Spleen (tissue), 11 donors: ENCODE results near the gene KCP. TPM values are rescaled to one million over a fixed set of nuclear protein-coding genes. Genes with fewer than 3 reads are reported as not detected.

Source experiments
- DNase-seq: peaks from one replicate; pipeline ENCODE4 v3.0.0-alpha.2; 2020
- H3K27ac ChIP-seq, 8 donors: fragments of 200-600 bp; sonication (generic) in 7 of 8; 1 replicate in 4 of 8; 2 replicates in 4 of 8; pipeline versions ENCODE4 v1.5.0 to v1.8.0; 2016 to 2021; ENCODE audit warnings: inconsistent platforms in 4 of 8, mild to moderate bottlenecking in 4 of 8, moderate library complexity in 1 of 8
- H3K27me3 ChIP-seq, 7 donors: fragments of 200-600 bp; sonication (generic) in 6 of 7; replicated peaks in 1 of 7; 1 replicate in 4 of 7; 2 replicates in 3 of 7; pipeline versions ENCODE4 v1.5.0 to v1.8.0; 2016 to 2021; ENCODE audit warnings: inconsistent platforms in 3 of 7, mild to moderate bottlenecking in 1 of 7
- H3K36me3 ChIP-seq, 6 donors: fragments of 200-600 bp; sonication (generic) in 5 of 6; 1 replicate in 4 of 6; 2 replicates in 2 of 6; pipeline versions ENCODE4 v1.5.0 to v1.8.0; 2016 to 2021; ENCODE audit warnings: inconsistent platforms in 2 of 6
- H3K4me1 ChIP-seq, 6 donors: fragments of 200-600 bp; sonication (generic) in 5 of 6; 1 replicate in 3 of 6; 2 replicates in 3 of 6; pipeline versions ENCODE4 v1.5.0 to v1.8.0; 2016 to 2021; ENCODE audit warnings: inconsistent platforms in 3 of 6
- H3K4me3 ChIP-seq, 8 donors: fragments of 200-600 bp; sonication (generic) in 7 of 8; 1 replicate in 4 of 8; 2 replicates in 4 of 8; pipeline versions ENCODE4 v1.5.0 to v1.8.0; 2016 to 2021; ENCODE audit warnings: inconsistent platforms in 4 of 8, mild to moderate bottlenecking in 4 of 8, moderate library complexity in 2 of 8
- H3K9me3 ChIP-seq, 8 donors: fragments of 200-600 bp; sonication (generic) in 7 of 8; 1 replicate in 4 of 8; 2 replicates in 4 of 8; pipeline versions ENCODE4 v1.5.0 to v1.8.0; 2016 to 2021; ENCODE audit warnings: inconsistent platforms in 4 of 8
- POLR2A ChIP-seq, 3 donors: fragments of 450-650 bp; IDR thresholded peaks; one replicate each; pipeline ENCODE4 v1.5.1; 2017; ENCODE audit warnings: antibody characterized with exemption in 3 of 3, mild to moderate bottlenecking in 1 of 3
- POLR2AphosphoS5 ChIP-seq, 3 donors: sonication (generic); formaldehyde crosslinking; IDR thresholded peaks; one replicate each; pipeline ENCODE4 v1.5.1; 2017; ENCODE audit warnings: antibody characterized with exemption in 3 of 3
- WGBS, 5 donors: extraction: QIAGEN DNeasy Blood & Tissue Kit in 3 of 5; methylation state at CpG; one replicate each; pipeline versions ENCODE4 v1.1.5 to v1.1.7; 2013 to 2018; 5-methylcytosine and 5-hydroxymethylcytosine counted together
- intact Hi-C: fragments of 100-400 bp; cut with DNase I; formaldehyde crosslinking; loops from one replicate; pipeline ENCODE4 v1.15.0; 2023; ENCODE audit warnings: low total_unique reads
- polyA plus RNA-seq, 3 donors: library from polyadenylated mRNA; stranded (reverse); fragments of 200-250 nt; gene quantifications; one replicate each; pipeline ENCODE4 v1.2.1, GENCODE V29; 2013
- total RNA-seq, 7 donors: library from RNA; depleted of rRNA in 3 of 7; stranded (reverse); fragments of >200 nt in 3 of 7; fragmentation: NEBNext Ultra II Directional in 4 of 7; extraction: Animal tissue kit (Norgen Biotek cat#: 25700) in 4 of 7; gene quantifications; one replicate each; pipeline versions ENCODE4 v1.1.0 to v1.2.1, GENCODE V29; 2016 to 2021
- TF ChIP-seq, protein P1 (sequence below), 11 experiments: fragments of 200-600 bp in 7 of 11; fragments of 450-650 bp in 4 of 11; sonication (generic) in 4 of 11; IDR thresholded peaks in 8 of 11; conservative IDR thresholded peaks in 3 of 11; 1 replicate in 7 of 11; 2 replicates in 4 of 11; pipeline versions ENCODE4 v1.4.0 to v1.8.0; 2016 to 2021; ENCODE audit warnings: antibody characterized with exemption in 11 of 11, inconsistent platforms in 4 of 11, mild to moderate bottlenecking in 1 of 11
- donor health status: healthy with polysubstance abuse.
- donor health status: DM: no; HTN: no; CAD: no; lungs with moderate emphysema.
- donor health status: DM: no; HTN: no; CAD: no.
- donor health status: Bipolar disorder and iron deficiency.
- donor health status: healthy.
- donor health status: DM: no; HTN: no; CAD: no.
- donor health status: DM: yes; HTN: yes; CAD: no.

The KCP gene
- total and polyA plus RNA-seq, 10 donors: 0.06 to 2.1 (median 0.71) TPM

DNA sequence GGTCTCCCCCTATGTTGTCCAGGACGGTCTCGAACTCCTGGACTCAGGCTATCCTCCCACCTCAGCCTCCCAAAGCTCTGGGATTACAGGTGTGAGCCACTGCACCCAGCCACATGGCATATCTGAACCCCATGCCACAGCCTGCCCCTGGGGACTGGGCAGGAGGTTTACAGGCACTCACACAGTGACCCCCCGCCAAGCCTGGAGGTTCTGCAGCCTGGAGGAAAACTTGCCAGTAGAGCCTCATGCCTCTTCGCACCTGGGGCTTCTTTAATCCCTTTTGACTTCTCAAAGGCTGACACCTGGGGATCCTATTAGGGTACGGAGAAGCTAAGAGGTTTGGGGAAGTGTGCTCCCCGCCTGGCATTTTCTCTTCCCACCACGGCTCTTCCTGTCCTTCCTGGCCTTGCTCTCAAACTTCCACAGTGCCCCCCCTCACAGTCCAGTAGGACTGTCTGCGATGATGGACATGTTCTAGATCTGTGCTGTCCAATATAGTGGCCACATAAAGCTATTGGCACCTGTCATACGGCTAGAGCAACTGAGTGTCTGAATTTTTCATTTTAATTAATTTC is 11.4 kb upstream of the KCP start:
- H3K9me3 ChIP-seq: no peaks in the 10 kb centered on the region
- WGBS, 5 donors: 70 to 79% (median 73%) methylated on average over 9 of the region's 9 CpGs
- H3K4me3 ChIP-seq: no peak overlapping the region
- no peak overlapping the region for H3K27ac ChIP-seq
- no peak for TF ChIP-seq POLR2AphosphoS5 (IDR thresholded peaks at IDR 0.05)
- TF ChIP-seq, protein P1, sequence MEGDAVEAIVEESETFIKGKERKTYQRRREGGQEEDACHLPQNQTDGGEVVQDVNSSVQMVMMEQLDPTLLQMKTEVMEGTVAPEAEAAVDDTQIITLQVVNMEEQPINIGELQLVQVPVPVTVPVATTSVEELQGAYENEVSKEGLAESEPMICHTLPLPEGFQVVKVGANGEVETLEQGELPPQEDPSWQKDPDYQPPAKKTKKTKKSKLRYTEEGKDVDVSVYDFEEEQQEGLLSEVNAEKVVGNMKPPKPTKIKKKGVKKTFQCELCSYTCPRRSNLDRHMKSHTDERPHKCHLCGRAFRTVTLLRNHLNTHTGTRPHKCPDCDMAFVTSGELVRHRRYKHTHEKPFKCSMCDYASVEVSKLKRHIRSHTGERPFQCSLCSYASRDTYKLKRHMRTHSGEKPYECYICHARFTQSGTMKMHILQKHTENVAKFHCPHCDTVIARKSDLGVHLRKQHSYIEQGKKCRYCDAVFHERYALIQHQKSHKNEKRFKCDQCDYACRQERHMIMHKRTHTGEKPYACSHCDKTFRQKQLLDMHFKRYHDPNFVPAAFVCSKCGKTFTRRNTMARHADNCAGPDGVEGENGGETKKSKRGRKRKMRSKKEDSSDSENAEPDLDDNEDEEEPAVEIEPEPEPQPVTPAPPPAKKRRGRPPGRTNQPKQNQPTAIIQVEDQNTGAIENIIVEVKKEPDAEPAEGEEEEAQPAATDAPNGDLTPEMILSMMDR (IDR thresholded peaks at IDR 0.05 in 8 of 11, conservative IDR thresholded peaks at IDR 0.05 in 3 of 11): no peak
- no peak for TF ChIP-seq POLR2A (IDR thresholded peaks at IDR 0.05)
- intact Hi-C loops: no loop called here
- H3K36me3 ChIP-seq: no peaks in the 10 kb centered on the region
- no peaks in the 10 kb centered on the region for H3K4me1 ChIP-seq
- H3K27me3 ChIP-seq: peaks cover 0 to 44% (median 0%) of the 10 kb centered on the region in 7 donors
- peak; percentile 41 for DNase-seq

DNA sequence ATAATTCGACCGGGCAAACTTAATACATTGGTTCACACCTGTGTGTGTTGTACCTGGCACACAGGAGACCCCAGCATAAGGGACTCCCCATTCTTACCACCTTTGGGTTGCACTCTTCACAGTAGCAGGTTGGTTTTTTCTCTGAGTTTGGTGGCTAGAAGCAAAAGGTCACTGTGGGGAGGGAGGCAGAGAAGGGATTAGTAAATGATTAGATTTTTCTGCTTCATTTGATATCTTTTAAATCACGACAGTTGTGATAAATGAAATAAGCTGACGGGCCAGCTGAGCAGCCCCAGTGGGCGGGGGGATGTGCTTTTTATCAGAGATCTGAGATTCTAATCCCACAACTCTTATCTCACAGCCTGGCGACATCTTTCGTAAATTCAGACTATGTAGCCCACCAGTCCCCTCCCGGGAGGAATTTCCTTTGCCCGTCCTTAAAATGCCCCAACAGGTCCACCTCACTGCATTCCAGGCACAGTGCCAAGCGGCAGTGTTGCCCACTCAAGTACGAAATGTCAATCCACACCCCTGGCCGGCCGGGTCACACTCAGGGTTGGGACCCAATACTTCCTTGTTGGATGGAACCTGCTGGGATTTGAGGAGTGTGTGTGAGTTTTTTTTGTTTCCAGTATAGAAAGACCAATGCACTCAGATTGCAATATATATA is 10.5 kb upstream of the KCP start:
- Histone ChIP-seq H3K9me3 (no peaks in the 10 kb centered on the region), H3K36me3 (no peaks in the 10 kb centered on the region), H3K4me1 (peaks cover 0 to 3% (median 1%) of the 10 kb centered on the region in 6 donors), H3K27ac (no peak overlapping the region), H3K27me3 (peaks cover 0 to 53% (median 3%) of the 10 kb centered on the region in 7 donors), H3K4me3 (no peak overlapping the region)
- TF ChIP-seq POLR2A (IDR thresholded peaks at IDR 0.05) (no peak), POLR2AphosphoS5 (IDR thresholded peaks at IDR 0.05) (no peak)
- TF ChIP-seq, protein P1 (IDR thresholded peaks at IDR 0.05 in 8 of 11, conservative IDR thresholded peaks at IDR 0.05 in 3 of 11): no peak
- whole genome bisulfite sequencing, 5 donors: 64 to 82% (median 73%) methylated on average over 13 of the region's 13 CpGs
- peak; percentile 70 for DNase-seq
- intact Hi-C loops: no loop called here

DNA sequence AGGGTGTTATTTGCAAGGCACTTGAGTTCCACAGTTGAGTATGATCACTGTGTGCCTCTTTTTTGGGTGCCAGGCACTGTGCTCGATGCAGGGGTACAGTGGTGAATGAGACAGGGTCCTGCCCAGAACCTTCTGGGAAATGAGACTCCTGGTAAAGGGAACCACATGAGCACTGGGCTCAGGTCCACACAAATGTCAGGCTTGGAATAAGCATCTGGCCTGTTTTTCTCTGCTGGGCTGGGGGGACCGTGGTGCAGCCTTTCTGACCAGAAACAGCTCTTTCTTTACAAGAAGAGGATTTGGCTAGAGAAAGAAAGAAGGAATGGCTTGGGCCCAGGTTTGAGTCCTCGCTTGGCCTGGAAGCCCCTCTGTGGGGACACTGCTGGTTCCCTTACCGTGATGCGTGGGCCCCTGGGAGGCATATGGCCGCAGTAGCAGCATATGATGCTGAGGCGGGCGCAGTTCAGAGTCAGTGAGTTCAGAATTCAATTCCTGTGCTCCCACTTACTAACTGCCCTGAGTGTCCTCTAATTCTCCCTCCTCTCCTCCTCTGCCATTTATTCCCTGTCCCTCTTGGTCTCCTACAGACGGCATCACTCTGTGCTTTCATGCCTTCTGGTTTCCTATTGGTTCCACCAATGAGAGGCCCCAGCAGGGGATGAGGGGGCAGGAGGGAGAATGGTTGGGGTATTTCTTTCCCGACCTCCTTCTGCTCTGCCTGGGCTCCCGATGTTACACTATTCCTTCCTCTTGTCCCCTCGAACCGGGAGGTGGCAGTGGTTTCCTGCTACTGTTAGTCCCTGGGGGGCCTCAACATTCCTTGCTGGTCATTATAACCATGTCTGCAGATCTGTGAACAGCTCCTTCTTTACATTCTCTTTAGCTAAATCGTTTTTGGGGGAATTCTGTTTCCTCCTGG is 9.6 kb upstream of the KCP start:
- 56 to 62% (median 59%) methylated on average over 14 of the region's 14 CpGs for WGBS, 5 donors
- DNase-seq: peak; percentile 53
- no peak for TF ChIP-seq POLR2AphosphoS5 (IDR thresholded peaks at IDR 0.05)
- TF ChIP-seq POLR2A (IDR thresholded peaks at IDR 0.05): no peak
- TF ChIP-seq, protein P1 (IDR thresholded peaks at IDR 0.05 in 8 of 11, conservative IDR thresholded peaks at IDR 0.05 in 3 of 11): no peak
- intact Hi-C loops: no loop called here
- H3K9me3 ChIP-seq: no peaks in the 10 kb centered on the region
- H3K4me1 ChIP-seq: peaks cover 3 to 12% (median 9%) of the 10 kb centered on the region in 6 donors
- H3K36me3 ChIP-seq: no peaks in the 10 kb centered on the region
- H3K27me3 ChIP-seq: peaks cover 0 to 62% (median 12%) of the 10 kb centered on the region in 7 donors
- H3K4me3 ChIP-seq: no peak overlapping the region
- H3K27ac ChIP-seq: no peak overlapping the region
